HCT116 (cell line): ENCODE measurements around the gene SCGB3A1.

Experiments
- EZH2 ChIP-seq: fragments of 200-600 bp; sonication (generic); IDR thresholded peaks from 2 replicates; pipeline ENCODE4 v1.6.1; 2017; ENCODE audit warnings: antibody characterized with exemption, mixed run types
- POLR2A ChIP-seq: IDR thresholded peaks from 2 replicates; pipeline ENCODE4 v1.7.0; 2011; ENCODE audit warnings: borderline replicate concordance; ENCODE audit not compliant: insufficient read depth, insufficient read length; ENCODE audit errors: extremely low read depth
- RAD21 ChIP-seq: IDR thresholded peaks from 2 replicates; pipeline ENCODE4 v1.6.1; 2012; ENCODE audit warnings: low read depth, mild to moderate bottlenecking
- YY1 ChIP-seq: IDR thresholded peaks from 2 replicates; pipeline ENCODE4 v1.6.1; 2011; ENCODE audit warnings: low read length, low read depth, moderate library complexity, mild to moderate bottlenecking; ENCODE audit not compliant: insufficient replicate concordance; ENCODE audit errors: extremely low read depth
- ZFX ChIP-seq: fragments of 450-650 bp; IDR thresholded peaks from 2 replicates; pipeline ENCODE4 v1.6.1; 2017
- ZNF274 ChIP-seq: fragments of 200-500 bp; sonication (Bioruptor generic); IDR thresholded peaks from 2 replicates; pipeline ENCODE4 v1.6.1; 2014; ENCODE audit warnings: mild to moderate bottlenecking, low read depth, low read length, inconsistent platforms
- TF ChIP-seq, protein P1 (sequence below), 3 experiments: fragments of 200-600 bp in 1 of 3; sonication (generic) in 1 of 3; IDR thresholded peaks in 2 of 3; conservative IDR thresholded peaks in 1 of 3; 2 replicates each; pipeline ENCODE4 v1.5.1; 2012 to 2017; ENCODE audit warnings: low read depth in 2 of 3, low read length in 2 of 3, antibody characterized with exemption in 1 of 3, borderline replicate concordance in 1 of 3, control low read depth in 1 of 3, mild to moderate bottlenecking in 1 of 3, mixed read lengths in 1 of 3, mixed run types in 1 of 3, moderate library complexity in 1 of 3; ENCODE audit not compliant: insufficient read depth in 1 of 3

DNA sequence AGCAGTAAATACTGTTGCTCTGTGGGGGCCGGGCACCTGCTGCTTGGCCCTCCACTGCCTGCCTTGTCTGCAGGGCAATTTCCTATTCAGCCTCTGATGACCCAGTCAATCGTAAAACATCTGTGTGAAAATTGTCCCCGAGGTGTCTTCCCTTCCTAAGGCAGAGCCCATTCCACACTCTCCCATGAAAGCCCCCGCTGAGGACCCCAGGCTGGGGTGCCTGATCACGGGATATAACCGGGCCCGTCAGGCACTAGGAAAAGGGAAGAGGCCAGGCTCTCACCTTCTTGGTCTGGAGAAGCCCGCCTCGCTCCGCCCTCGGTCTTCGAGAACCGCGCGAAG, 27.2 kb upstream of the SCGB3A1 start:
- TF ChIP-seq, protein P1, sequence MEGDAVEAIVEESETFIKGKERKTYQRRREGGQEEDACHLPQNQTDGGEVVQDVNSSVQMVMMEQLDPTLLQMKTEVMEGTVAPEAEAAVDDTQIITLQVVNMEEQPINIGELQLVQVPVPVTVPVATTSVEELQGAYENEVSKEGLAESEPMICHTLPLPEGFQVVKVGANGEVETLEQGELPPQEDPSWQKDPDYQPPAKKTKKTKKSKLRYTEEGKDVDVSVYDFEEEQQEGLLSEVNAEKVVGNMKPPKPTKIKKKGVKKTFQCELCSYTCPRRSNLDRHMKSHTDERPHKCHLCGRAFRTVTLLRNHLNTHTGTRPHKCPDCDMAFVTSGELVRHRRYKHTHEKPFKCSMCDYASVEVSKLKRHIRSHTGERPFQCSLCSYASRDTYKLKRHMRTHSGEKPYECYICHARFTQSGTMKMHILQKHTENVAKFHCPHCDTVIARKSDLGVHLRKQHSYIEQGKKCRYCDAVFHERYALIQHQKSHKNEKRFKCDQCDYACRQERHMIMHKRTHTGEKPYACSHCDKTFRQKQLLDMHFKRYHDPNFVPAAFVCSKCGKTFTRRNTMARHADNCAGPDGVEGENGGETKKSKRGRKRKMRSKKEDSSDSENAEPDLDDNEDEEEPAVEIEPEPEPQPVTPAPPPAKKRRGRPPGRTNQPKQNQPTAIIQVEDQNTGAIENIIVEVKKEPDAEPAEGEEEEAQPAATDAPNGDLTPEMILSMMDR (IDR thresholded peaks at IDR 0.05 in 2 of 3, conservative IDR thresholded peaks at IDR 0.05 in 1 of 3; ENCODE audit: borderline replicate concordance in 1 of 3, insufficient read depth in 1 of 3, low read depth in 2 of 3, low read length in 2 of 3), result no peak
- TF ChIP-seq EZH2, result no peak
- TF ChIP-seq YY1, result no peak
- TF ChIP-seq POLR2A, result no peak
- no peak for TF ChIP-seq RAD21
- no peak for TF ChIP-seq ZFX
- TF ChIP-seq ZNF274, result no peak
